ENCODE data around the gene ATF7.
A peak's percentile ranks its signal among the peaks of the same experiment; 100 is the strongest.
"Not testable (repeated sequence)": the region's sequence is repeated elsewhere in the genome, so short reads cannot be mapped to it uniquely, and the experiment has no call there.

The ATF7 gene

DNA sequence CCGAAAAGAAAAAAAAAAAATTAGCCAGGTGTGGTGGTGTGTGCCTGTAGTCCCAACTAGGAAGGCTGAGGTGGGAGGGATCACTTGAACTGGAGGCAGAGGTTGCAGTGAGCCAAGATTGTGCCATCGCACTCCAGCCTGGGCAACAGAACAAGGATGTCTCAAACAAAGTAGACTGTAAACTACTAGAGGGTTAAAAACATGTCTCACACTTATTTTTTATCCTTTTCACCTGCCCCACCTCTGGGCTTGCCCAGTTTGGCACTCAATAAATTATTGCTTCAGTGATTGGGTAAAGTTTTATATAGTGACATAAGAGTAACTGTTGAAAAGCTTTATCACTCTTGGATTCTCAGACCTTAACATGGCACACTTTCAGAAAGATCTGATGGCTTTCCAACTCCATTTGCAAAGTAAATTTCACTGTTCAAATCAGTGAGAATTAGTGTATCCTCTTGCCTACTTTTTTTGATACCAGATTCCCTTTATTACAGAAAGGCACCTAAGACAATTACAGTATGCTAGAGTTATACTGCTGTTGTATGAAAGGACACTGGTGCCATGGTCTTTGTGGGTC is 62.6 kb downstream of the ATF7 start:
- Histone ChIP-seq H3K9ac (ENCODE audit: low read length in 5 of 5) (no peak overlapping the region), H3K4me3 (ENCODE audit: low read depth in 1 of 5, low read length in 5 of 5) (no peak overlapping the region), H3K9me3 (ENCODE audit: control insufficient read depth in 5 of 5, low read length in 5 of 5) (no peaks in the 10 kb centered on the region), H3K4me1 (ENCODE audit: control insufficient read depth in 5 of 5, insufficient read depth in 5 of 5, low read length in 5 of 5) (peaks cover 8 to 34% (median 27%) of the 10 kb centered on the region in 5 donors), H3K27me3 (ENCODE audit: control insufficient read depth in 5 of 5, insufficient read depth in 4 of 5, low read length in 5 of 5) (no peaks in the 10 kb centered on the region), H3K27ac (ENCODE audit: low read depth, low read length) (no peak overlapping the region), H3K36me3 (ENCODE audit: control insufficient read depth in 5 of 5, insufficient read depth in 5 of 5, low read length in 5 of 5) (no peaks in the 10 kb centered on the region)

- H3K36me3 ChIP-seq (ENCODE audit: control insufficient read depth in 5 of 5, insufficient read depth in 5 of 5, low read length in 5 of 5) = no peaks in the 10 kb centered on the region
- H3K9ac ChIP-seq (ENCODE audit: low read length in 5 of 5) = no peak overlapping the region
These were observed 64.6 kb downstream of the ATF7 start for GRCh38 chr12:53561590-53561953.

GRCh38 chr12:53560912-53561589 is 65.1 kb downstream of the ATF7 start:
- no peak overlapping the region for H3K9ac ChIP-seq (ENCODE audit: low read length in 5 of 5)
- H3K36me3 ChIP-seq (ENCODE audit: control insufficient read depth in 5 of 5, insufficient read depth in 5 of 5, low read length in 5 of 5) = no peaks in the 10 kb centered on the region
- no peaks in the 10 kb centered on the region for H3K27me3 ChIP-seq (ENCODE audit: control insufficient read depth in 5 of 5, insufficient read depth in 4 of 5, low read length in 5 of 5)
- H3K9me3 ChIP-seq (ENCODE audit: control insufficient read depth in 5 of 5, low read length in 5 of 5) = no peaks in the 10 kb centered on the region
- no peak overlapping the region for H3K27ac ChIP-seq (ENCODE audit: low read depth, low read length)
- H3K4me3 ChIP-seq (ENCODE audit: low read depth in 1 of 5, low read length in 5 of 5) = no peak overlapping the region
- H3K4me1 ChIP-seq (ENCODE audit: control insufficient read depth in 5 of 5, insufficient read depth in 5 of 5, low read length in 5 of 5) = peaks cover 8 to 34% (median 27%) of the 10 kb centered on the region in 5 donors

More at GRCh38 chr12:53561590-53561953, 64.6 kb downstream of the ATF7 start:
- no peaks in the 10 kb centered on the region for H3K9me3 ChIP-seq (ENCODE audit: control insufficient read depth in 5 of 5, low read length in 5 of 5)
- no peak overlapping the region for H3K27ac ChIP-seq (ENCODE audit: low read depth, low read length)
- H3K4me1 ChIP-seq (ENCODE audit: control insufficient read depth in 5 of 5, insufficient read depth in 5 of 5, low read length in 5 of 5) = peaks cover 8 to 34% (median 27%) of the 10 kb centered on the region in 5 donors
- H3K27me3 ChIP-seq (ENCODE audit: control insufficient read depth in 5 of 5, insufficient read depth in 4 of 5, low read length in 5 of 5) = no peaks in the 10 kb centered on the region
- H3K4me3 ChIP-seq (ENCODE audit: low read depth in 1 of 5, low read length in 5 of 5) = no peak overlapping the region

DNA sequence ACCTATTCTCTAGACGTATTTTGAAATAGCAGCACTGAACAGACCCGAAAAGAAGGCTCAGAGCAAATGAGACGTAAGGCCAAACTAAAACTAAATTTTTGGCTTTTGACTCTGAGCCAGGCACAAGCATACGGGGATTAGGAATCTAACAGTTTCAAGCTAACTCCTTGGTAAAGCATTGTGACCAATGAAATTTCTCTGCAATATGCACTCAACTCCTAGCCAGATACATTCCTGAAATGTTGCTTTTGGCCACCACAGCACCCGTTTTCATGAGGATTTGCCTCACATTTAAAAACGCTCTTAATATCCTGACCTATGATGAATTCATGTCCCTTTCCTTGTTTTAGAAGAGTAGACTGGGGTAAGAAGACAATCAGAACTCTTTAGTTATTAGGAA is 65.8 kb downstream of the ATF7 start:
- H3K27ac ChIP-seq (ENCODE audit: low read depth, low read length) = no peak overlapping the region

DNA sequence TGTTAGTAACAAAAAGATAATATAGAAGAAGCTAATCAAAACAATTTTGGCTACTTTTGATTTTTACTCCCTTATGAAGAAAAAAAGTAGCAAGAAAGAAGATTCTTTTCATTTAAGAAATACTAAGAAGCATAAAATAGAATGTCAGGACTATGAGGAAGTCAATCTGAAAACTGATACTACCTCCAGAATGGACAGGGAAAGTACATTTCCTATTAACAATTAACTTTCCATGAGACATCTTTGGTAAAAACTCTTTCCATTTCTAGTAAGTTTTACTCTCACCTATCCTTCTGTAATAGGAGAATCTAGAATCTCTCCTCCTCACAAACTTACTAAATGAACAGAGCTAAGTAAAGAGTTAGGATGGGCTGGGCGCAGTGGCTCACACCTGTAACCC is 67.6 kb downstream of the ATF7 start:
- H3K27me3 ChIP-seq (ENCODE audit: control insufficient read depth in 5 of 5, insufficient read depth in 4 of 5, low read length in 5 of 5) = no peaks in the 10 kb centered on the region
- no peak overlapping the region for H3K9ac ChIP-seq (ENCODE audit: low read length in 5 of 5)
- no peaks in the 10 kb centered on the region for H3K36me3 ChIP-seq (ENCODE audit: control insufficient read depth in 5 of 5, insufficient read depth in 5 of 5, low read length in 5 of 5)
- H3K4me1 ChIP-seq (ENCODE audit: control insufficient read depth in 5 of 5, insufficient read depth in 5 of 5, low read length in 5 of 5) = peaks cover 2 to 16% (median 12%) of the 10 kb centered on the region in 5 donors
- no peak overlapping the region for H3K27ac ChIP-seq (ENCODE audit: low read depth, low read length)
- no peak overlapping the region for H3K4me3 ChIP-seq (ENCODE audit: low read depth in 1 of 5, low read length in 5 of 5)
- H3K9me3 ChIP-seq (ENCODE audit: control insufficient read depth in 5 of 5, low read length in 5 of 5) = no peaks in the 10 kb centered on the region

More for the DNA sequence above, 65.8 kb downstream of the ATF7 start:
- H3K9ac ChIP-seq (ENCODE audit: low read length in 5 of 5) = peak overlapping the region in 1 of 5 donors; percentile 48
- H3K4me3 ChIP-seq (ENCODE audit: low read depth in 1 of 5, low read length in 5 of 5) = no peak overlapping the region
- no peaks in the 10 kb centered on the region for H3K9me3 ChIP-seq (ENCODE audit: control insufficient read depth in 5 of 5, low read length in 5 of 5)
- H3K36me3 ChIP-seq (ENCODE audit: control insufficient read depth in 5 of 5, insufficient read depth in 5 of 5, low read length in 5 of 5) = no peaks in the 10 kb centered on the region
- no peaks in the 10 kb centered on the region for H3K27me3 ChIP-seq (ENCODE audit: control insufficient read depth in 5 of 5, insufficient read depth in 4 of 5, low read length in 5 of 5)
- H3K4me1 ChIP-seq (ENCODE audit: control insufficient read depth in 5 of 5, insufficient read depth in 5 of 5, low read length in 5 of 5) = peaks cover 8 to 32% (median 27%) of the 10 kb centered on the region in 5 donors

DNA sequence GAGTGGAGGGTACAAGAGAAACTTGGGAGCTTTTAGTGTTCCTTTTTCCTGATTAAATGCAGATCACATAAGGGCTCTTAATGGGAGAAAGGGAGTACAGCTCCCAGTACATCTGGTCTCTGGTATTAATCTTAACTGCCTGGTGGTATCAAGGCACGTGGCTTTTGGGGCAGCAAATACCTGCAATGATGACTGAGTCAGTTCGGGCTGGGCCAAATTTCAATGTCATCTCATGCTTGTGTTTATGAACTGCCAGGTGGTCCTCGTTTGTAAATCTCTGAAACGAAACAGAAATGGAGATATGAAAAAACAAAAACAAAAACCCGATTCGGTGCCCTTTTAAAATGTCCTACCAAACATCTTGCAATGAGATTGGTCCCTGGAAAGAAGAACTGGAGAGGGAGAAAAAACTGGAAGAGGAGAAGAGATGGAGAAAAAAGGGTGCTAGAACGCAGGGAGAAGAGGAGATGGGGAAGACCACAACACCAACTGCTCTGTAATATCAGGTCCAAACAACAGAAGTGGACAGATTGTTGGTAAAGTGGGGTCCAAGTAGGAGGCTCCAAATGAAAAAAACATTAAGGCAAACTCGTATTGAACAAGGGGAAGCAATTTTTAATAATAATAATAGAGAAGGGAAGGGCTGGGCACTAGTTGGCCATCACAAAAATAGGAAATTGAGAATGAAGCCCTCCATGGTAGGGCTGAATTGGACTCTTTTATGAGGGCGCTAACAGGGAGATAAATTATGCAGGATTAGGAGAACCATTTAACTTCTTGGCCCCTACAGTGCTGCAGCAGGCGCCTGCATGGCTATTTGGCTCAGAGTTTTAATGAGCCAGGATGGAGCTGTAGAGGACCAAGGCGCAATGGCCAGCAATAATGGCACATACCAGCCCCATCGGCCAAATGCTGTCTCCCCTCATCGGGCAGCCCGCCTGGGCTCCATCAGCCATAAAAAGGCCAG is 73.5 kb downstream of the ATF7 start:
- H3K9me3 ChIP-seq (ENCODE audit: control insufficient read depth in 5 of 5, low read length in 5 of 5) = no peaks in the 10 kb centered on the region
- H3K27me3 ChIP-seq (ENCODE audit: control insufficient read depth in 5 of 5, insufficient read depth in 4 of 5, low read length in 5 of 5) = no peaks in the 10 kb centered on the region
- no peaks in the 10 kb centered on the region for H3K4me1 ChIP-seq (ENCODE audit: control insufficient read depth in 5 of 5, insufficient read depth in 5 of 5, low read length in 5 of 5)
- no peak overlapping the region for H3K4me3 ChIP-seq (ENCODE audit: low read depth in 1 of 5, low read length in 5 of 5)
- no peak overlapping the region for H3K9ac ChIP-seq (ENCODE audit: low read length in 5 of 5)
- H3K27ac ChIP-seq (ENCODE audit: low read depth, low read length) = no peak overlapping the region
- H3K36me3 ChIP-seq (ENCODE audit: control insufficient read depth in 5 of 5, insufficient read depth in 5 of 5, low read length in 5 of 5) = peaks cover 9 to 31% (median 28%) of the 10 kb centered on the region in 5 donors

- Histone ChIP-seq H3K36me3 (ENCODE audit: control insufficient read depth in 5 of 5, insufficient read depth in 5 of 5, low read length in 5 of 5) (peaks cover 9 to 34% (median 31%) of the 10 kb centered on the region in 5 donors), H3K27me3 (ENCODE audit: control insufficient read depth in 5 of 5, insufficient read depth in 4 of 5, low read length in 5 of 5) (no peaks in the 10 kb centered on the region), H3K4me1 (ENCODE audit: control insufficient read depth in 5 of 5, insufficient read depth in 5 of 5, low read length in 5 of 5) (no peaks in the 10 kb centered on the region), H3K9me3 (ENCODE audit: control insufficient read depth in 5 of 5, low read length in 5 of 5) (no peaks in the 10 kb centered on the region), H3K9ac (ENCODE audit: low read length in 5 of 5) (peak overlapping the region in 1 of 5 donors; percentile 20), H3K4me3 (ENCODE audit: low read depth in 1 of 5, low read length in 5 of 5) (no peak overlapping the region), H3K27ac (ENCODE audit: low read depth, low read length) (no peak overlapping the region)
These were observed 74.3 kb downstream of the ATF7 start for GRCh38 chr12:53551889-53552291.

- H3K27me3 ChIP-seq (ENCODE audit: control insufficient read depth in 5 of 5, insufficient read depth in 4 of 5, low read length in 5 of 5) = no peaks in the 10 kb centered on the region
- no peak overlapping the region for H3K4me3 ChIP-seq (ENCODE audit: low read depth in 1 of 5, low read length in 5 of 5)
- H3K27ac ChIP-seq (ENCODE audit: low read depth, low read length) = no peak overlapping the region
- H3K36me3 ChIP-seq (ENCODE audit: control insufficient read depth in 5 of 5, insufficient read depth in 5 of 5, low read length in 5 of 5) = peaks cover 9 to 34% (median 31%) of the 10 kb centered on the region in 5 donors
- H3K9me3 ChIP-seq (ENCODE audit: control insufficient read depth in 5 of 5, low read length in 5 of 5) = no peaks in the 10 kb centered on the region
- no peaks in the 10 kb centered on the region for H3K4me1 ChIP-seq (ENCODE audit: control insufficient read depth in 5 of 5, insufficient read depth in 5 of 5, low read length in 5 of 5)
- H3K9ac ChIP-seq (ENCODE audit: low read length in 5 of 5) = no peak overlapping the region
These were observed 75.6 kb downstream of the ATF7 start for GRCh38 chr12:53550595-53550994.

DNA sequence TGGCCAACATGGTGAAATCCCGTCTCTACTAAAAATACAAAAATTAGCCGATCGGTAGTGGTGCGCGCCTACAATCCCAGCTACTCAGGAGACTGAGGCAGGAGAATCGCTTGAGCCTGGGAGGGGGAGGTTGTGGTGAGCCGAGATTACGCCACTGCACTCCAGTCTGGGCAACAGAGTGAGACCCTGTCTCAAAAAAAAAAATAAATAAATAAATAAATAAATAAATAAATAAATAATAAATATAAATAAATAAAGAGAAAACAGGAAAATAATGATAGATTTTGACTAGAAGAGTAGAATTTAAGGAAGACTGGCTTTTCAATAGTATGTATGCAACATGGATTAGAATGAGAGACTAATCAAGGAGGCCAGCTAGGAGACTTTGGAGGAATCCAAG is 76.1 kb downstream of the ATF7 start:
- H3K9me3 ChIP-seq (ENCODE audit: control insufficient read depth in 5 of 5, low read length in 5 of 5); H3K4me3 ChIP-seq (ENCODE audit: low read depth in 1 of 5, low read length in 5 of 5); H3K9ac ChIP-seq (ENCODE audit: low read length in 5 of 5); H3K27ac ChIP-seq (ENCODE audit: low read depth, low read length); H3K27me3 ChIP-seq (ENCODE audit: control insufficient read depth in 5 of 5, insufficient read depth in 4 of 5, low read length in 5 of 5); H3K4me1 ChIP-seq (ENCODE audit: control insufficient read depth in 5 of 5, insufficient read depth in 5 of 5, low read length in 5 of 5): not testable (repeated sequence)
- H3K36me3 ChIP-seq (ENCODE audit: control insufficient read depth in 5 of 5, insufficient read depth in 5 of 5, low read length in 5 of 5) = peaks cover 9 to 36% (median 31%) of the 10 kb centered on the region in 5 donors

DNA sequence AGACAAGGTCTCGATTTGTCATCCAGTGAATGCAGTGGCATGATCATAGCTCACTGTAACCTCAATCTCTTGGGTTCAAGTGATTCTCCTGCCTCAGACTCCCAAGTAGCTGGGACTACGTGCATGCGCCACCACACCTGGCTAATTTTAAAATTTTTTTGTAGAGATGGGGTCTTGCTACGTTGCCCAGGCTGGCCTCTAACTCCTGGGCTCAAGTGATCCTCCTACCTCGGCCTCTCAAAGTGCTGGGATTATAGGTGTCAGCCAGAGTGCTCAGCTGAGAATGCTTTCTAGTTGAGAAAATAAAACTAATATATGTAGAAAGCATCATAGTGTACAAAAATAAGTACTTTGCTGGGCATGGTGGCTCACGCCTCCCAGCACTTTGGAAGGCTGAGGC is 77.8 kb downstream of the ATF7 start:
- not testable (repeated sequence) for H3K9me3 ChIP-seq (ENCODE audit: control insufficient read depth in 5 of 5, low read length in 5 of 5); H3K27me3 ChIP-seq (ENCODE audit: control insufficient read depth in 5 of 5, insufficient read depth in 4 of 5, low read length in 5 of 5); H3K4me1 ChIP-seq (ENCODE audit: control insufficient read depth in 5 of 5, insufficient read depth in 5 of 5, low read length in 5 of 5); H3K9ac ChIP-seq (ENCODE audit: low read length in 5 of 5); H3K4me3 ChIP-seq (ENCODE audit: low read depth in 1 of 5, low read length in 5 of 5); H3K27ac ChIP-seq (ENCODE audit: low read depth, low read length)
- peaks cover 9 to 39% (median 34%) of the 10 kb centered on the region in 5 donors for H3K36me3 ChIP-seq (ENCODE audit: control insufficient read depth in 5 of 5, insufficient read depth in 5 of 5, low read length in 5 of 5)
